ENCODE measurements around the gene DENR. TPM values are rescaled to one million over a fixed set of nuclear protein-coding genes. Genes with fewer than 3 reads are reported as not detected.
A peak's percentile ranks its signal among the peaks of the same experiment; 100 is the strongest.

The DENR gene
- total RNA-seq, 4 donors from 2014 or later: 3.6 to 31.6 (median 23.5) TPM

GRCh38 chr12:122732170-122732569 is 20.5 kb upstream of the DENR start:
- Histone ChIP-seq H3K4me3 (no peak overlapping the region), H3K4me1 (no peaks in the 10 kb centered on the region), H3K36me3 (no peaks in the 10 kb centered on the region), H3K9me3 (no peaks in the 10 kb centered on the region), H3K27ac (no peak overlapping the region), H3K27me3 (no peaks in the 10 kb centered on the region)
- WGBS, 2 donors (ENCODE audit: low coverage in 1 of 2): 82% methylated on average over 3 of the region's 3 CpGs; no CpG with 5 or more reads in 1 of the 2 donors
- intact Hi-C loops (cut with DNase I; ENCODE audit: low total_unique reads): no loop called here
- in situ Hi-C loops (cut with MboI; ENCODE audit: low pct_ligation_motif_present in 1 of 4, low pct_unique_long_range_greater_than_20kb in 1 of 4, low sequenced_read_pairs in 3 of 4): no loop called here
- TF ChIP-seq CTCF (IDR thresholded peaks at IDR 0.05): no peak
- no peak for TF ChIP-seq EP300 (IDR thresholded peaks at IDR 0.05; ENCODE audit: low read depth)
- TF ChIP-seq POLR2A (IDR thresholded peaks at IDR 0.05): no peak
- DNase-seq: no peak

GRCh38 chr12:122732611-122733010 is 20.0 kb upstream of the DENR start:
- Histone ChIP-seq H3K4me3 (no peak overlapping the region), H3K36me3 (no peaks in the 10 kb centered on the region), H3K27ac (no peak overlapping the region), H3K9me3 (no peaks in the 10 kb centered on the region), H3K27me3 (no peaks in the 10 kb centered on the region), H3K4me1 (no peaks in the 10 kb centered on the region)
- DNase-seq: no peak
- WGBS, 2 donors (ENCODE audit: low coverage in 1 of 2): 84 to 89% methylated on average over 3 to 4 of the region's 4 CpGs
- in situ Hi-C loops (cut with MboI; ENCODE audit: low pct_ligation_motif_present in 1 of 4, low pct_unique_long_range_greater_than_20kb in 1 of 4, low sequenced_read_pairs in 3 of 4) (no loop called here), intact Hi-C loops (cut with DNase I; ENCODE audit: low total_unique reads) (no loop called here)
- no peak for TF ChIP-seq POLR2AphosphoS5 (IDR thresholded peaks at IDR 0.05)
- TF ChIP-seq CTCF (IDR thresholded peaks at IDR 0.05): no peak
- TF ChIP-seq EP300 (IDR thresholded peaks at IDR 0.05; ENCODE audit: low read depth): no peak
- no peak for TF ChIP-seq POLR2A (IDR thresholded peaks at IDR 0.05)

- no peaks in the 10 kb centered on the region for H3K36me3 ChIP-seq
- H3K9me3 ChIP-seq: no peaks in the 10 kb centered on the region
- in situ Hi-C loops (cut with MboI; ENCODE audit: low pct_ligation_motif_present in 1 of 4, low pct_unique_long_range_greater_than_20kb in 1 of 4, low sequenced_read_pairs in 3 of 4): no loop called here
- intact Hi-C loops (cut with DNase I; ENCODE audit: low total_unique reads): no loop called here
- 79 to 80% methylated on average over 5 to 7 of the region's 7 CpGs for whole genome bisulfite sequencing, 2 donors (ENCODE audit: low coverage in 1 of 2)
- no peak overlapping the region for H3K4me3 ChIP-seq
- no peaks in the 10 kb centered on the region for H3K27me3 ChIP-seq
- TF ChIP-seq POLR2A (IDR thresholded peaks at IDR 0.05) (no peak), CTCF (IDR thresholded peaks at IDR 0.05) (no peak), EP300 (IDR thresholded peaks at IDR 0.05; ENCODE audit: low read depth) (no peak), POLR2AphosphoS5 (IDR thresholded peaks at IDR 0.05) (no peak)
- DNase-seq: no peak
- no peak overlapping the region for H3K27ac ChIP-seq
- no peaks in the 10 kb centered on the region for H3K4me1 ChIP-seq
Observed at GRCh38 chr12:122738571-122738970, 14.1 kb upstream of the DENR start.

GRCh38 chr12:122740351-122740750 is 12.3 kb upstream of the DENR start:
- no peak for DNase-seq
- Histone ChIP-seq H3K27me3 (no peaks in the 10 kb centered on the region), H3K9me3 (no peaks in the 10 kb centered on the region), H3K36me3 (no peaks in the 10 kb centered on the region), H3K27ac (no peak overlapping the region), H3K4me3 (no peak overlapping the region), H3K4me1 (no peaks in the 10 kb centered on the region)
- no peak for TF ChIP-seq EP300 (IDR thresholded peaks at IDR 0.05; ENCODE audit: low read depth)
- TF ChIP-seq POLR2A (IDR thresholded peaks at IDR 0.05): no peak
- in situ Hi-C loops (cut with MboI; ENCODE audit: low pct_ligation_motif_present in 1 of 4, low pct_unique_long_range_greater_than_20kb in 1 of 4, low sequenced_read_pairs in 3 of 4) (no loop called here), intact Hi-C loops (cut with DNase I; ENCODE audit: low total_unique reads) (no loop called here)
- 90 to 95% methylated on average over 7 of the region's 7 CpGs for WGBS, 2 donors (ENCODE audit: low coverage in 1 of 2)

- Histone ChIP-seq H3K27ac (no peak overlapping the region), H3K36me3 (no peaks in the 10 kb centered on the region), H3K4me3 (no peak overlapping the region), H3K4me1 (no peaks in the 10 kb centered on the region), H3K27me3 (no peaks in the 10 kb centered on the region), H3K9me3 (no peaks in the 10 kb centered on the region)
- in situ Hi-C loops (cut with MboI; ENCODE audit: low pct_ligation_motif_present in 1 of 4, low pct_unique_long_range_greater_than_20kb in 1 of 4, low sequenced_read_pairs in 3 of 4): no loop called here
- peak; percentile 9 for DNase-seq
- TF ChIP-seq POLR2A (IDR thresholded peaks at IDR 0.05): no peak
- no peak for TF ChIP-seq CTCF (IDR thresholded peaks at IDR 0.05)
- TF ChIP-seq EP300 (IDR thresholded peaks at IDR 0.05; ENCODE audit: low read depth): no peak
- TF ChIP-seq POLR2AphosphoS5 (IDR thresholded peaks at IDR 0.05): no peak
- WGBS, 2 donors (ENCODE audit: low coverage in 1 of 2): 93 to 95% methylated on average over 7 of the region's 7 CpGs
- intact Hi-C loops (cut with DNase I; ENCODE audit: low total_unique reads): no loop called here
Observed at GRCh38 chr12:122743895-122744525, 8.6 kb upstream of the DENR start.

All from transverse colon (tissue), 4 donors.